K562 (cell line): ENCODE measurements around the gene CTBS. TPM values are rescaled to one million over a fixed set of nuclear protein-coding genes. Genes with fewer than 3 reads are reported as not detected.

Experiments
- ATAC-seq: fragments of 200-7000 bp; cut with Tn5 transposase; 3 replicates; pipeline ENCODE4 v1.9.1; 2020; ENCODE audit warnings: moderate library complexity
- BruUV-seq: library from RNA; stranded (reverse); fragments of 400-500 nt; replicated peaks from 2 replicates; lab custom pipeline; 2021; lab: Mats Ljungman, UMichigan
- CTCF ChIA-PET: fragments of 300-600 bp; formaldehyde crosslinking; extraction: SDS; loops from one replicate; lab custom pipeline; 2021; ENCODE audit warnings: low intra/inter-chr PET ratio; lab: Yijun Ruan, JAX
- POLR2A ChIA-PET: fragments of 300-600, 350-650 bp; sonication (Branson Sonifier 250); formaldehyde crosslinking; extraction: SDS; loops from one replicate; lab custom pipeline; 2021; ENCODE audit warnings: antibody characterized with exemption, inconsistent platforms; lab: Yijun Ruan, JAX
- DNase-seq, 4 experiments: peaks; one replicate each; pipeline versions ENCODE4 v3.0.0 to v3.0.0-alpha.2; 2011 to 2018; ENCODE audit warnings: low spot score in 3 of 4, mixed read lengths in 3 of 4; ENCODE audit errors: extremely low read depth in 1 of 4
- FAIRE-seq: peaks from 2 replicates; lab custom pipeline; 2011; peaks lifted over from hg19 to GRCh38; lab: Jason Lieb, UNC
- H2AFZ ChIP-seq: 2 replicates; pipeline ENCODE4 v1.6.0; 2011; ENCODE audit warnings: low read depth, low read length, control low read depth, inconsistent platforms
- H3K27ac ChIP-seq: fragments of 200-600 bp; 3 replicates; pipeline ENCODE4 v1.8.0; 2011; ENCODE audit warnings: low read depth, mild to moderate bottlenecking, control low read depth, inconsistent platforms, low read length, moderate library complexity, mixed read lengths; ENCODE audit errors: extremely low read depth
- H3K27me3 ChIP-seq, 2 experiments: fragments of 300-600 bp in 1 of 2; 2 replicates in 1 of 2; 3 replicates in 1 of 2; pipeline versions ENCODE4 v1.6.0 to v1.8.0; 2011; ENCODE audit warnings: inconsistent platforms in 2 of 2, low read length in 2 of 2, mild to moderate bottlenecking in 1 of 2, mixed read lengths in 1 of 2, moderate library complexity in 1 of 2; ENCODE audit not compliant: control insufficient read depth in 2 of 2, insufficient read depth in 2 of 2
- H3K36me3 ChIP-seq: fragments of 300-600 bp; 3 replicates; pipeline ENCODE4 v1.8.0; 2011; ENCODE audit warnings: mild to moderate bottlenecking, low read length, inconsistent platforms; ENCODE audit not compliant: control insufficient read depth, insufficient read depth
- H3K4me1 ChIP-seq, 2 experiments: fragments of 200-600 bp in 1 of 2; replicated peaks in 1 of 2; 2 replicates in 1 of 2; 3 replicates in 1 of 2; pipeline versions ENCODE4 v1.5.1 to v1.8.0; 2011; ENCODE audit warnings: inconsistent platforms in 2 of 2, low read length in 2 of 2, mild to moderate bottlenecking in 1 of 2, mixed read lengths in 1 of 2, moderate library complexity in 1 of 2; ENCODE audit not compliant: control insufficient read depth in 2 of 2, insufficient read depth in 2 of 2
- H3K4me2 ChIP-seq: 2 replicates; pipeline ENCODE4 v1.6.1; 2011; ENCODE audit warnings: low read length, control low read depth, inconsistent platforms, mixed read lengths; ENCODE audit not compliant: insufficient read depth
- H3K4me3 ChIP-seq: fragments of 200-600 bp; sonication (generic), shearing (Covaris generic); 2 replicates; pipeline ENCODE4 v1.5.1; 2016; ENCODE audit warnings: control low read depth, inconsistent platforms
- H3K79me2 ChIP-seq: fragments of 200-600 bp; 3 replicates; pipeline ENCODE4 v1.8.0; 2011; ENCODE audit warnings: low read length, inconsistent platforms; ENCODE audit not compliant: control insufficient read depth, insufficient read depth
- H3K9ac ChIP-seq, 2 experiments: 2 replicates each; pipeline versions ENCODE4 v1.6.0 to v1.6.1; 2011; ENCODE audit warnings: low read depth in 2 of 2, low read length in 2 of 2, control low read depth in 1 of 2, inconsistent platforms in 1 of 2, mild to moderate bottlenecking in 1 of 2, mixed read lengths in 1 of 2; ENCODE audit not compliant: insufficient read depth in 1 of 2
- H3K9me1 ChIP-seq: one replicate; pipeline ENCODE4 v1.6.0; 2011; ENCODE audit warnings: inconsistent platforms, mild to moderate bottlenecking, low read length, moderate library complexity; ENCODE audit not compliant: control insufficient read depth, insufficient read depth
- H3K9me3 ChIP-seq: replicated peaks from 2 replicates; pipeline ENCODE4 v1.5.1; 2011; ENCODE audit warnings: low read depth, low read length, inconsistent platforms; ENCODE audit not compliant: control insufficient read depth, insufficient read depth
- H4K20me1 ChIP-seq: replicated peaks from 2 replicates; pipeline ENCODE4 v1.6.1; 2011; ENCODE audit warnings: low read length, inconsistent platforms, mixed read lengths; ENCODE audit not compliant: control insufficient read depth, insufficient read depth
- BRF1 ChIP-seq: IDR thresholded peaks from 3 replicates; pipeline ENCODE4 v1.6.1; 2011; ENCODE audit warnings: borderline replicate concordance, mild to moderate bottlenecking; ENCODE audit not compliant: insufficient read length; ENCODE audit errors: extremely low read depth
- FOXA3 ChIP-seq, 2 experiments: fragments of 450-650 bp in 1 of 2; sonication (generic) in 1 of 2; formaldehyde crosslinking; IDR thresholded peaks in 1 of 2; conservative IDR thresholded peaks in 1 of 2; 2 replicates each; pipeline versions ENCODE4 v1.4.0 to v1.8.0; 2020 to 2022; ENCODE audit warnings: mild to moderate bottlenecking in 2 of 2, missing genetic modification reagents in 1 of 2
- RBM22 ChIP-seq: fragments of 200-400 bp; formaldehyde crosslinking; IDR thresholded peaks from 2 replicates; pipeline ENCODE4 v1.6.1; 2018; ENCODE audit warnings: low read length, low read depth; ENCODE audit not compliant: poor library complexity, severe bottlenecking
- SMAD4 ChIP-seq: fragments of 250-450 bp; sonication (Bioruptor Pico); conservative IDR thresholded peaks from 2 replicates; pipeline ENCODE4 v1.8.0; 2021; ENCODE audit warnings: inconsistent platforms, mild to moderate bottlenecking, moderate library complexity
- SMARCE1 ChIP-seq: fragments of 450-650 bp; IDR thresholded peaks from 2 replicates; pipeline ENCODE4 v1.7.1; 2016; ENCODE audit warnings: mild to moderate bottlenecking
- SRSF9 ChIP-seq: fragments of 200-400 bp; formaldehyde crosslinking; IDR thresholded peaks from 2 replicates; pipeline ENCODE4 v1.6.1; 2017; ENCODE audit warnings: low read depth, low read length, borderline replicate concordance
- TSC22D4 ChIP-seq: fragments of 450-650 bp; IDR thresholded peaks from 2 replicates; pipeline ENCODE4 v1.6.1; 2016; ENCODE audit warnings: missing genetic modification characterization, missing biosample characterization, control low read depth
- USF2 ChIP-seq: sonication (generic); formaldehyde crosslinking; IDR thresholded peaks from 2 replicates; pipeline ENCODE4 v1.5.0; 2020; ENCODE audit warnings: missing genetic modification reagents
- ZNF133 ChIP-seq: fragments of 250-450 bp; sonication (Bioruptor Pico); IDR thresholded peaks from 2 replicates; pipeline ENCODE4 v1.4.0; 2020; ENCODE audit warnings: mild to moderate bottlenecking
- WGBS: fragments of 100-300 bp; shearing (Covaris generic); methylation state at CpG from one replicate; pipeline ENCODE4 v1.1.6; 2016; ENCODE audit warnings: low coverage, mixed read lengths; ENCODE audit not compliant: insufficient coverage; ENCODE audit errors: missing lambda C conversion rate; 5-methylcytosine and 5-hydroxymethylcytosine counted together
- in situ Hi-C: fragments of 300-500 bp; cut with MboI; formaldehyde crosslinking; loops from 4 replicates; pipeline ENCODE4 v1.15.0; 2018; ENCODE audit warnings: inconsistent platforms, mixed read lengths
- intact Hi-C: fragments of 100-400 bp; cut with micrococcal nuclease; formaldehyde crosslinking; loops from 2 replicates; pipeline ENCODE4 v1.14.2; 2022
- polyA plus RNA-seq, 8 experiments: library from polyadenylated mRNA; depleted of rRNA in 4 of 8; stranded (reverse) in 5 of 8; unstranded in 3 of 8; fragments of >200 nt; fragmentation: Nextera tagmentation in 2 of 8; fragmentation: Illumina TruSeq in 1 of 8; extraction: Ambion mirVana in 2 of 8; extraction: Trizol in 1 of 8; gene quantifications; 2 replicates each; pipeline versions ENCODE4 v1.2.1 to v1.2.3, GENCODE V29; 2011 to 2014; ENCODE audit warnings: inconsistent platforms in 1 of 8, missing spikeins in 1 of 8
- total RNA-seq, 7 experiments: library from RNA; depleted of rRNA in 6 of 7; stranded (reverse); fragments of >200 nt in 6 of 7; fragmentation: Illumina TruSeq in 2 of 7; extraction: Trizol in 2 of 7; gene quantifications; 2 replicates each; pipeline versions ENCODE4 v1.2.1 to v1.2.3, GENCODE V29; 2011 to 2021; ENCODE audit warnings: low replicate concordance in 1 of 7

The CTBS gene
- total and polyA plus RNA-seq, 9 of the 15 experiments (the other 6 are each of a cell fraction or from before 2014, with no cell fraction given) = 3.0 to 19.8 (median 9.9) TPM

GRCh38 chr1:84611796-84612195 is 37.6 kb upstream of the CTBS start:
- intact Hi-C loops = no loop called here
- no peak overlapping the region for H2AFZ ChIP-seq
- H3K36me3 ChIP-seq = no peaks in the 10 kb centered on the region
- WGBS = 7% methylated on average over 3 of the region's 3 CpGs
- H3K9ac ChIP-seq = no peak overlapping the region
- ATAC-seq (no peak), FAIRE-seq (no peak)
- no peaks in the 10 kb centered on the region for H3K4me1 ChIP-seq
- in situ Hi-C loops = loop anchor here (10.0 to 25.0 kb wide), 2 partner anchors 317 to 699 kb away; no protein-coding TSS in a partner anchor
- no peak overlapping the region for H3K4me3 ChIP-seq
- no peak overlapping the region for H3K27ac ChIP-seq
- ChIA-PET CTCF (interaction anchor here (0.7 kb wide), 1 partner anchor 154 kb away, joined by 3 read pairs; no protein-coding TSS in a partner anchor), POLR2A (no interaction called here)
- peaks cover 20% of the 10 kb centered on the region for H3K9me3 ChIP-seq
- H3K4me2 ChIP-seq = no peak overlapping the region
- no peaks in the 10 kb centered on the region for H3K9me1 ChIP-seq
- TF ChIP-seq BRF1 (no peak), TSC22D4 (tag) (no peak), RBM22 (no peak), USF2 (no peak), SRSF9 (no peak), SMAD4 (CRISPR knock-in tag) (no peak), FOXA3 (CRISPR knock-in tag; conservative IDR thresholded peaks at IDR 0.05 in 1 of 2, IDR thresholded peaks at IDR 0.05 in 1 of 2) (no peak), SMARCE1 (no peak), ZNF133 (CRISPR knock-in tag) (no peak)
- TF ChIP-seq, all 486 proteins: peak for 0
- Histone ChIP-seq H3K79me2 (no peaks in the 10 kb centered on the region), H3K27me3 (no peaks in the 10 kb centered on the region), H4K20me1 (no peaks in the 10 kb centered on the region)
- no TSS peak for BruUV-seq
- DNase-seq = no peak
